ENCODE measurements around the gene KHDRBS1. TPM values are rescaled to one million over a fixed set of nuclear protein-coding genes. Genes with fewer than 3 reads are reported as not detected.

The KHDRBS1 gene
- polyA plus RNA-seq, 4 donors, result 234 to 302 (median 251) TPM

Other genes with a start within 250 kb of the KHDRBS1 start
- 10 to 100 TPM; 12.0 to 26.6 (median 15.8) TPM for gene ADGRB2, start 249.5 kb upstream of the KHDRBS1 start, polyA plus RNA-seq (ENCODE audit: insufficient read length in 4 of 4)
- gene SPOCD1, start 197.8 kb upstream of the KHDRBS1 start, polyA plus RNA-seq (ENCODE audit: insufficient read length in 4 of 4), result under 1 TPM in 3 of 4 donors, not detected in 1; 0.26 to 0.37 (median 0.35) TPM
- gene PTP4A2, start 75.5 kb upstream of the KHDRBS1 start, polyA plus RNA-seq (ENCODE audit: insufficient read length in 4 of 4), result 100 to 1,000 TPM; 195 to 284 (median 263) TPM
- gene TMEM39B, start 59.1 kb downstream of the KHDRBS1 start, polyA plus RNA-seq (ENCODE audit: insufficient read length in 4 of 4), result 10 to 100 TPM; 17.9 to 25.0 (median 21.3) TPM
- gene KPNA6, start 94.2 kb downstream of the KHDRBS1 start, polyA plus RNA-seq (ENCODE audit: insufficient read length in 4 of 4), result 10 to 100 TPM; 28.3 to 39.6 (median 33.9) TPM
- 10 to 100 TPM; 45.2 to 46.7 (median 45.2) TPM for gene TXLNA, start 165.8 kb downstream of the KHDRBS1 start, polyA plus RNA-seq (ENCODE audit: insufficient read length in 4 of 4)
- 10 to 100 TPM; 21.1 to 29.0 (median 25.1) TPM for gene CCDC28B, start 186.7 kb downstream of the KHDRBS1 start, polyA plus RNA-seq (ENCODE audit: insufficient read length in 4 of 4)
- gene IQCC, start 191.8 kb downstream of the KHDRBS1 start, polyA plus RNA-seq (ENCODE audit: insufficient read length in 4 of 4), result 1 to 10 TPM; 5.6 to 9.8 (median 7.3) TPM
- gene DCDC2B, start 195.2 kb downstream of the KHDRBS1 start, polyA plus RNA-seq (ENCODE audit: insufficient read length in 4 of 4), result 1 to 10 TPM in 2 of 4 donors, under 1 TPM in 2; 0.34 to 2.0 (median 0.82) TPM
- gene TMEM234, start 208.5 kb downstream of the KHDRBS1 start, polyA plus RNA-seq (ENCODE audit: insufficient read length in 4 of 4), result 10 to 100 TPM; 17.1 to 30.8 (median 24.2) TPM
- 100 to 1,000 TPM; 155 to 187 (median 164) TPM for gene EIF3I, start 208.5 kb downstream of the KHDRBS1 start, polyA plus RNA-seq (ENCODE audit: insufficient read length in 4 of 4)
- 10 to 100 TPM in 2 of 4 donors, 1 to 10 TPM in 2; 3.8 to 12.9 (median 9.8) TPM for gene FAM167B, start 233.4 kb downstream of the KHDRBS1 start, polyA plus RNA-seq (ENCODE audit: insufficient read length in 4 of 4)
- gene LCK, start 237.4 kb downstream of the KHDRBS1 start, polyA plus RNA-seq (ENCODE audit: insufficient read length in 4 of 4), result 1 to 10 TPM; 1.3 to 7.4 (median 4.5) TPM

Measured in left renal pelvis (tissue), 4 donors.